ENCODE results near the gene SCN9A.

- TF ChIP-seq CTCF (IDR thresholded peaks at IDR 0.05) (no peak), POLR2AphosphoS5 (IDR thresholded peaks at IDR 0.05) (no peak)
Measured at GRCh38 chr2:166302036-166302435, 73.7 kb downstream of the SCN9A start.
